Measurements from ENCODE around the gene SORT1. TPM values are rescaled to one million over a fixed set of nuclear protein-coding genes. Genes with fewer than 3 reads are reported as not detected.

The SORT1 gene
- total and polyA plus RNA-seq, 2 of the 13 experiments (the other 11 are each of a cell fraction or from before 2014, with no cell fraction given): 32.4 to 93.0 TPM

DNA sequence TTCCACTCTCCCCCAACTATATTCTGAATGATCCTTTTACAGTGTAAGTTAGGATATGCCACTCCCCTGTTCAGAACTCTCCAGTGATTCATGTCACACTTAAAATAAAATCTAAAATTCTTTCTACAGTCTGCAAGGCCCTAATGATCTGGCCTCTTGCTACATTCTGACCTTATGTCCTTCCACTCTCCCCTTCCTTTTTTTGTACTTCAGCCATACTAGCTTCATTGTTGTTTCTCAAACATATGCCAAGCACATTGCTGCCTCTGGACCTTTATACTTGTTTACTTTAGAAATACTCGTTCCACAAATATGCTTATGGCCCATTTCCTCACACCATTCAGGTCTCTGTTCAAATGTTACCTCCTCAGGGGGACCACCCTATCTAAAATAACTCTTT, 43.4 kb upstream of the SORT1 start (continued):
- no peak for TF ChIP-seq ZNF83 (CRISPR knock-in tag; IDR thresholded peaks at IDR 0.05; ENCODE audit: borderline replicate concordance)
- TF ChIP-seq, protein P1, sequence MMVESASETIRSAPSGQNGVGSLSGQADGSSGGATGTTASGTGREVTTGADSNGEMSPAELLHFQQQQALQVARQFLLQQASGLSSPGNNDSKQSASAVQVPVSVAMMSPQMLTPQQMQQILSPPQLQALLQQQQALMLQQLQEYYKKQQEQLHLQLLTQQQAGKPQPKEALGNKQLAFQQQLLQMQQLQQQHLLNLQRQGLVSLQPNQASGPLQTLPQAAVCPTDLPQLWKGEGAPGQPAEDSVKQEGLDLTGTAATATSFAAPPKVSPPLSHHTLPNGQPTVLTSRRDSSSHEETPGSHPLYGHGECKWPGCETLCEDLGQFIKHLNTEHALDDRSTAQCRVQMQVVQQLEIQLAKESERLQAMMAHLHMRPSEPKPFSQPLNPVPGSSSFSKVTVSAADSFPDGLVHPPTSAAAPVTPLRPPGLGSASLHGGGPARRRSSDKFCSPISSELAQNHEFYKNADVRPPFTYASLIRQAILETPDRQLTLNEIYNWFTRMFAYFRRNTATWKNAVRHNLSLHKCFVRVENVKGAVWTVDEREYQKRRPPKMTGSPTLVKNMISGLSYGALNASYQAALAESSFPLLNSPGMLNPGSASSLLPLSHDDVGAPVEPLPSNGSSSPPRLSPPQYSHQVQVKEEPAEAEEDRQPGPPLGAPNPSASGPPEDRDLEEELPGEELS (CRISPR knock-in tag; IDR thresholded peaks at IDR 0.05): 0 out of 2 replicates have a peak, but pooled peaks have one; percentile 44
- peak in 1 of 2 experiments; percentile 46; a peak in 2 of 4 replicates for TF ChIP-seq EP300 (IDR thresholded peaks at IDR 0.05; ENCODE audit: low read depth in 2 of 2, low read length in 2 of 2)
- TF ChIP-seq EP300 (CRISPR knock-in tag; IDR thresholded peaks at IDR 0.05; ENCODE audit: borderline replicate concordance): no peak
- TF ChIP-seq XRCC5 (optimal IDR thresholded peaks at IDR 0.05; ENCODE audit: low read length): no peak
- no peak for TF ChIP-seq ZNF543 (CRISPR knock-in tag; IDR thresholded peaks at IDR 0.05)
- no peak for TF ChIP-seq TAF1 (CRISPR knock-in tag; IDR thresholded peaks at IDR 0.05)
- TF ChIP-seq NONO (IDR thresholded peaks at IDR 0.05): no peak
- TF ChIP-seq NONO (CRISPR knock-in tag; conservative IDR thresholded peaks at IDR 0.05): 0 out of 2 replicates have a peak, but pooled peaks have one; percentile 22
- TF ChIP-seq ZNF430 (CRISPR knock-in tag; IDR thresholded peaks at IDR 0.05): no peak
- TF ChIP-seq, protein P2, sequence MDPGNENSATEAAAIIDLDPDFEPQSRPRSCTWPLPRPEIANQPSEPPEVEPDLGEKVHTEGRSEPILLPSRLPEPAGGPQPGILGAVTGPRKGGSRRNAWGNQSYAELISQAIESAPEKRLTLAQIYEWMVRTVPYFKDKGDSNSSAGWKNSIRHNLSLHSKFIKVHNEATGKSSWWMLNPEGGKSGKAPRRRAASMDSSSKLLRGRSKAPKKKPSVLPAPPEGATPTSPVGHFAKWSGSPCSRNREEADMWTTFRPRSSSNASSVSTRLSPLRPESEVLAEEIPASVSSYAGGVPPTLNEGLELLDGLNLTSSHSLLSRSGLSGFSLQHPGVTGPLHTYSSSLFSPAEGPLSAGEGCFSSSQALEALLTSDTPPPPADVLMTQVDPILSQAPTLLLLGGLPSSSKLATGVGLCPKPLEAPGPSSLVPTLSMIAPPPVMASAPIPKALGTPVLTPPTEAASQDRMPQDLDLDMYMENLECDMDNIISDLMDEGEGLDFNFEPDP (CRISPR knock-in tag; conservative IDR thresholded peaks at IDR 0.05): no peak
- peak; percentile 82 for TF ChIP-seq RARA (CRISPR knock-in tag; IDR thresholded peaks at IDR 0.05)
- TF ChIP-seq TRIM24 (CRISPR knock-in tag; IDR thresholded peaks at IDR 0.05): no peak
- no peak for TF ChIP-seq ZNF230 (CRISPR knock-in tag; IDR thresholded peaks at IDR 0.05)
- TF ChIP-seq SAFB2 (CRISPR knock-in tag; IDR thresholded peaks at IDR 0.05; ENCODE audit: borderline replicate concordance, low read depth): no peak
- TF ChIP-seq, protein P3, sequence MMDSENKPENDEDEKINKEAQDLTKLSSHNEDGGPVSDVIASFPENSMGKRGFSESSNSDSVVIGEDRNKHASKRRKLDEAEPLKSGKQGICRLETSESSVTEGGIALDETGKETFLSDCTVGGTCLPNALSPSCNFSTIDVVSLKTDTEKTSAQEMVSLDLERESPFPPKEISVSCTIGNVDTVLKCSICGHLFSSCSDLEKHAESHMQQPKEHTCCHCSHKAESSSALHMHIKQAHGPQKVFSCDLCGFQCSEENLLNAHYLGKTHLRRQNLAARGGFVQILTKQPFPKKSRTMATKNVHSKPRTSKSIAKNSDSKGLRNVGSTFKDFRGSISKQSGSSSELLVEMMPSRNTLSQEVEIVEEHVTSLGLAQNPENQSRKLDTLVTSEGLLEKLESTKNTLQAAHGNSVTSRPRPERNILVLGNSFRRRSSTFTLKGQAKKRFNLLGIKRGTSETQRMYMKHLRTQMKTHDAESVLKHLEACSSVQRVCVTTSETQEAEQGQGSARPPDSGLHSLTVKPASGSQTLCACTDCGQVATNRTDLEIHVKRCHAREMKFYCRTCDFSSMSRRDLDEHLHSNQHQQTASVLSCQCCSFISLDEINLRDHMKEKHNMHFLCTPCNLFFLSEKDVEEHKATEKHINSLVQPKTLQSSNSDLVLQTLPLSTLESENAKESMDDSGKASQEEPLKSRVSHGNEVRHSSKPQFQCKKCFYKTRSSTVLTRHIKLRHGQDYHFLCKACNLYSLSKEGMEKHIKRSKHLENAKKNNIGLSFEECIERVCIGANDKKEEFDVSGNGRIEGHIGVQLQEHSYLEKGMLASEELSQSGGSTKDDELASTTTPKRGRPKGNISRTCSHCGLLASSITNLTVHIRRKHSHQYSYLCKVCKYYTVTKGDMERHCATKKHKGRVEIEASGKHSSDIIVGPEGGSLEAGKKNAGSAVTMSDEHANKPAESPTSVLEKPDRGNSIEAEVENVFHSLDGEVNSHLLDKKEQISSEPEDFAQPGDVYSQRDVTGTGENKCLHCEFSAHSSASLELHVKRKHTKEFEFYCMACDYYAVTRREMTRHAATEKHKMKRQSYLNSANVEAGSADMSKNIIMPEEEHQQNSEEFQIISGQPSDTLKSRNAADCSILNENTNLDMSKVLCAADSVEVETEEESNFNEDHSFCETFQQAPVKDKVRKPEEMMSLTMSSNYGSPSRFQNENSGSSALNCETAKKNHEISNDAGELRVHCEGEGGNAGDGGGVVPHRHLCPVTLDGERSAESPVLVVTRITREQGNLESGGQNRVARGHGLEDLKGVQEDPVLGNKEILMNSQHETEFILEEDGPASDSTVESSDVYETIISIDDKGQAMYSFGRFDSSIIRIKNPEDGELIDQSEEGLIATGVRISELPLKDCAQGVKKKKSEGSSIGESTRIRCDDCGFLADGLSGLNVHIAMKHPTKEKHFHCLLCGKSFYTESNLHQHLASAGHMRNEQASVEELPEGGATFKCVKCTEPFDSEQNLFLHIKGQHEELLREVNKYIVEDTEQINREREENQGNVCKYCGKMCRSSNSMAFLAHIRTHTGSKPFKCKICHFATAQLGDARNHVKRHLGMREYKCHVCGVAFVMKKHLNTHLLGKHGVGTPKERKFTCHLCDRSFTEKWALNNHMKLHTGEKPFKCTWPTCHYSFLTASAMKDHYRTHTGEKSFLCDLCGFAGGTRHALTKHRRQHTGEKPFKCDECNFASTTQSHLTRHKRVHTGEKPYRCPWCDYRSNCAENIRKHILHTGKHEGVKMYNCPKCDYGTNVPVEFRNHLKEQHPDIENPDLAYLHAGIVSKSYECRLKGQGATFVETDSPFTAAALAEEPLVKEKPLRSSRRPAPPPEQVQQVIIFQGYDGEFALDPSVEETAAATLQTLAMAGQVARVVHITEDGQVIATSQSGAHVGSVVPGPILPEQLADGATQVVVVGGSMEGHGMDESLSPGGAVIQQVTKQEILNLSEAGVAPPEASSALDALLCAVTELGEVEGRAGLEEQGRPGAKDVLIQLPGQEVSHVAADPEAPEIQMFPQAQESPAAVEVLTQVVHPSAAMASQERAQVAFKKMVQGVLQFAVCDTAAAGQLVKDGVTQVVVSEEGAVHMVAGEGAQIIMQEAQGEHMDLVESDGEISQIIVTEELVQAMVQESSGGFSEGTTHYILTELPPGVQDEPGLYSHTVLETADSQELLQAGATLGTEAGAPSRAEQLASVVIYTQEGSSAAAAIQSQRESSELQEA (CRISPR knock-in tag; IDR thresholded peaks at IDR 0.05; ENCODE audit: not compliant biosample characterization): no peak
- peak; percentile 44; the same call in 1 of the 2 replicates for TF ChIP-seq FOXO1 (CRISPR knock-in tag; IDR thresholded peaks at IDR 0.05)
- peak; percentile 54 for TF ChIP-seq HDAC1 (CRISPR knock-in tag; IDR thresholded peaks at IDR 0.05)
- peak; percentile 80; the same call in 1 of the 2 replicates for TF ChIP-seq PPARG (CRISPR knock-in tag; conservative IDR thresholded peaks at IDR 0.05)
- TF ChIP-seq FOXK1 (CRISPR knock-in tag; IDR thresholded peaks at IDR 0.05; ENCODE audit: borderline replicate concordance, low read depth): no peak
